Stimulated activated CD8-positive, alpha-beta memory T cell treated with anti-CD3 and anti-CD28 coated beads, Interleukin-15, amount 100 ng/mL, for 1 hour (primary cell): ENCODE measurements around the gene NFS1.

Source experiments
- DNase-seq: peaks from one replicate; pipeline ENCODE4 v3.0.0-alpha.2; 2020; ENCODE audit warnings: low read depth

The NFS1 gene

GRCh38 chr20:35674921-35675320 is 24.2 kb downstream of the NFS1 start:
- no peak for DNase-seq

GRCh38 chr20:35673884-35674283 is 25.3 kb downstream of the NFS1 start:
- no peak for DNase-seq

- no peak for DNase-seq
These were observed 29.5 kb downstream of the NFS1 start for GRCh38 chr20:35669681-35670080.

GRCh38 chr20:35669221-35669620 is 29.9 kb downstream of the NFS1 start:
- DNase-seq: no peak

GRCh38 chr20:35665949-35666288 is 33.2 kb downstream of the NFS1 start:
- DNase-seq: no peak

- peak; percentile 83 for DNase-seq
These were observed 34.5 kb downstream of the NFS1 start, which contains the start of the genes CPNE1 and RBM12 for GRCh38 chr20:35664466-35665206. Gene CPNE1, minus strand, starts transcription at chr20:35664900. Its CDS starts 31,977 bp downstream, at chr20:35632923. Gene RBM12, minus strand, starts transcription at chr20:35664900. Its CDS starts 9,578 bp downstream, at chr20:35655322.

GRCh38 chr20:35663516-35664465 is 35.4 kb downstream of the NFS1 start:
- DNase-seq: peak; percentile 30

- no peak for DNase-seq
These were observed 36.6 kb downstream of the NFS1 start for GRCh38 chr20:35662551-35662950.

GRCh38 chr20:35661908-35662307 is 37.2 kb downstream of the NFS1 start:
- no peak for DNase-seq

GRCh38 chr20:35661053-35661452 is 38.1 kb downstream of the NFS1 start:
- DNase-seq: no peak

GRCh38 chr20:35660122-35660937 is 38.8 kb downstream of the NFS1 start:
- DNase-seq: no peak

- DNase-seq: no peak
These were observed 41.9 kb downstream of the NFS1 start for GRCh38 chr20:35657271-35657670.

- DNase-seq: no peak
These were observed 44.7 kb downstream of the NFS1 start for GRCh38 chr20:35654415-35654814.

GRCh38 chr20:35653893-35654292 is 45.3 kb downstream of the NFS1 start:
- no peak for DNase-seq

- no peak for DNase-seq
These were observed 45.8 kb downstream of the NFS1 start for GRCh38 chr20:35653430-35653734.

- no peak for DNase-seq
These were observed 46.3 kb downstream of the NFS1 start for GRCh38 chr20:35652641-35653429.

GRCh38 chr20:35651958-35652357 is 47.2 kb downstream of the NFS1 start:
- no peak for DNase-seq

GRCh38 chr20:35650632-35651031 is 48.5 kb downstream of the NFS1 start:
- DNase-seq: no peak

- DNase-seq: no peak
These were observed 50.3 kb downstream of the NFS1 start for GRCh38 chr20:35648836-35649235.

GRCh38 chr20:35644806-35645205 is 54.3 kb downstream of the NFS1 start:
- DNase-seq: no peak

- DNase-seq: no peak
These were observed 56.1 kb downstream of the NFS1 start for GRCh38 chr20:35643045-35643444.

- no peak for DNase-seq
These were observed 57.4 kb downstream of the NFS1 start for GRCh38 chr20:35641743-35642142.
